HL-60 (cell line): ENCODE results near the gene ARHGAP32.

ENCODE experiments used
- GABPA ChIP-seq: IDR thresholded peaks from 2 replicates; pipeline ENCODE4 v1.6.1; 2012; ENCODE audit warnings: low read depth
- POLR2AphosphoS5 ChIP-seq: IDR thresholded peaks from 2 replicates; pipeline ENCODE4 v1.6.1; 2012; ENCODE audit warnings: low read depth
- TF ChIP-seq, protein P1 (sequence below): IDR thresholded peaks from one replicate; pipeline ENCODE4 v1.5.1; 2011; ENCODE audit warnings: low read length, control low read depth, inconsistent platforms; ENCODE audit not compliant: insufficient read depth
- TF ChIP-seq, protein P2 (sequence below): IDR thresholded peaks from 2 replicates; pipeline ENCODE4 v1.6.1; 2012; ENCODE audit warnings: low read depth; ENCODE audit not compliant: insufficient replicate concordance

GRCh38 chr11:129012880-129013279 is 179.2 kb downstream of the ARHGAP32 start:
- TF ChIP-seq, protein P1, sequence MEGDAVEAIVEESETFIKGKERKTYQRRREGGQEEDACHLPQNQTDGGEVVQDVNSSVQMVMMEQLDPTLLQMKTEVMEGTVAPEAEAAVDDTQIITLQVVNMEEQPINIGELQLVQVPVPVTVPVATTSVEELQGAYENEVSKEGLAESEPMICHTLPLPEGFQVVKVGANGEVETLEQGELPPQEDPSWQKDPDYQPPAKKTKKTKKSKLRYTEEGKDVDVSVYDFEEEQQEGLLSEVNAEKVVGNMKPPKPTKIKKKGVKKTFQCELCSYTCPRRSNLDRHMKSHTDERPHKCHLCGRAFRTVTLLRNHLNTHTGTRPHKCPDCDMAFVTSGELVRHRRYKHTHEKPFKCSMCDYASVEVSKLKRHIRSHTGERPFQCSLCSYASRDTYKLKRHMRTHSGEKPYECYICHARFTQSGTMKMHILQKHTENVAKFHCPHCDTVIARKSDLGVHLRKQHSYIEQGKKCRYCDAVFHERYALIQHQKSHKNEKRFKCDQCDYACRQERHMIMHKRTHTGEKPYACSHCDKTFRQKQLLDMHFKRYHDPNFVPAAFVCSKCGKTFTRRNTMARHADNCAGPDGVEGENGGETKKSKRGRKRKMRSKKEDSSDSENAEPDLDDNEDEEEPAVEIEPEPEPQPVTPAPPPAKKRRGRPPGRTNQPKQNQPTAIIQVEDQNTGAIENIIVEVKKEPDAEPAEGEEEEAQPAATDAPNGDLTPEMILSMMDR: no peak
- TF ChIP-seq POLR2AphosphoS5 (no peak), GABPA (no peak)
- TF ChIP-seq, protein P2, sequence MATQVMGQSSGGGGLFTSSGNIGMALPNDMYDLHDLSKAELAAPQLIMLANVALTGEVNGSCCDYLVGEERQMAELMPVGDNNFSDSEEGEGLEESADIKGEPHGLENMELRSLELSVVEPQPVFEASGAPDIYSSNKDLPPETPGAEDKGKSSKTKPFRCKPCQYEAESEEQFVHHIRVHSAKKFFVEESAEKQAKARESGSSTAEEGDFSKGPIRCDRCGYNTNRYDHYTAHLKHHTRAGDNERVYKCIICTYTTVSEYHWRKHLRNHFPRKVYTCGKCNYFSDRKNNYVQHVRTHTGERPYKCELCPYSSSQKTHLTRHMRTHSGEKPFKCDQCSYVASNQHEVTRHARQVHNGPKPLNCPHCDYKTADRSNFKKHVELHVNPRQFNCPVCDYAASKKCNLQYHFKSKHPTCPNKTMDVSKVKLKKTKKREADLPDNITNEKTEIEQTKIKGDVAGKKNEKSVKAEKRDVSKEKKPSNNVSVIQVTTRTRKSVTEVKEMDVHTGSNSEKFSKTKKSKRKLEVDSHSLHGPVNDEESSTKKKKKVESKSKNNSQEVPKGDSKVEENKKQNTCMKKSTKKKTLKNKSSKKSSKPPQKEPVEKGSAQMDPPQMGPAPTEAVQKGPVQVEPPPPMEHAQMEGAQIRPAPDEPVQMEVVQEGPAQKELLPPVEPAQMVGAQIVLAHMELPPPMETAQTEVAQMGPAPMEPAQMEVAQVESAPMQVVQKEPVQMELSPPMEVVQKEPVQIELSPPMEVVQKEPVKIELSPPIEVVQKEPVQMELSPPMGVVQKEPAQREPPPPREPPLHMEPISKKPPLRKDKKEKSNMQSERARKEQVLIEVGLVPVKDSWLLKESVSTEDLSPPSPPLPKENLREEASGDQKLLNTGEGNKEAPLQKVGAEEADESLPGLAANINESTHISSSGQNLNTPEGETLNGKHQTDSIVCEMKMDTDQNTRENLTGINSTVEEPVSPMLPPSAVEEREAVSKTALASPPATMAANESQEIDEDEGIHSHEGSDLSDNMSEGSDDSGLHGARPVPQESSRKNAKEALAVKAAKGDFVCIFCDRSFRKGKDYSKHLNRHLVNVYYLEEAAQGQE: no peak
